Erythroblast (primary cell): ENCODE results near the gene MB21D2.

ENCODE experiments used
- DNase-seq, 2 experiments: peaks; one replicate each; lab custom pipeline; 2025; lab: John Stamatoyannopoulos, UW
- GATA1 ChIP-seq: IDR thresholded peaks from 2 replicates; pipeline ENCODE4 v1.6.1; 2011; ENCODE audit warnings: low read depth, mild to moderate bottlenecking, control low read depth, low read length, moderate library complexity
- POLR2A ChIP-seq: IDR thresholded peaks from 2 replicates; pipeline ENCODE4 v1.6.1; 2011; ENCODE audit warnings: mild to moderate bottlenecking, low read length

MB21D2 gene

DNA sequence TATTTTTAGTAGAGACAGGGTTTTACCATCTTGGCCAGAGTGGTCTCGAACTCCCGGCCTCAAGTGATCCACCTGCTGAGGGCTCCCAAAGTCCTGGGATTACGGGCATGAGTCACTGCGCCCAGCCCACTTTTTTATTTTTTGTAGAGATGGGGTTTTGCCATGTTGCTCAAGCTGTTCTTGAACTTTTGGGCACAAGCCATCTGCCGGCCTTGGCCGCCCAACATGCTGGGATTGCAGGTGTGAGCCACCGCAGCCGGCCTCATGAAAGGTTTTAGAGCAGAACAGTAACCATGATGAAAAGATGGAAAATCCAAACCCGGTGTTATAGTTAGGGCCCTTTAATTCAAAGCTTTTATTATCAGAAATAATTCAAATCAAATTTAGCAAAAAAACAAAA is 15.6 kb upstream of the MB21D2 start:
- TF ChIP-seq GATA1 (no peak), POLR2A (no peak)
- no peak for DNase-seq

DNA sequence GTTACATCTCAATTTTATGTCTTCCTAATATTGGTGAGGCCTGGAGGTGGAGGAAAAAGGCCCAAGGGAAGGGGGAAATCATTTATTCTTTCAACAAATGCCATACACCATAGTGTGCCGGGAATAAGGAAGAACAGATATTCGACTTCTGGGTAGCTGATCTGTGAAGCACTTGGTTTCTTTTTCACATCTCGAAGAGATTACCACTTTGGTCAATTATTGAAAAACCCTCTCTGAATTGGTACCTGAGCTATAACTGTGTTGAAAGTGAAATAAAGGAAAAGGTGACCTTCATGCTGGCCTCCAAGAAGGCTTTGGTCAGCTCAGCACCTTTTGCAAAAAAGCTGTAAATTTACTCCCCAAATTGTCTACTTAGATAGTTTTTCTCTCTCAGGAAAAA is 14.2 kb upstream of the MB21D2 start:
- DNase-seq = no peak
- no peak for TF ChIP-seq GATA1
- no peak for TF ChIP-seq POLR2A

DNA sequence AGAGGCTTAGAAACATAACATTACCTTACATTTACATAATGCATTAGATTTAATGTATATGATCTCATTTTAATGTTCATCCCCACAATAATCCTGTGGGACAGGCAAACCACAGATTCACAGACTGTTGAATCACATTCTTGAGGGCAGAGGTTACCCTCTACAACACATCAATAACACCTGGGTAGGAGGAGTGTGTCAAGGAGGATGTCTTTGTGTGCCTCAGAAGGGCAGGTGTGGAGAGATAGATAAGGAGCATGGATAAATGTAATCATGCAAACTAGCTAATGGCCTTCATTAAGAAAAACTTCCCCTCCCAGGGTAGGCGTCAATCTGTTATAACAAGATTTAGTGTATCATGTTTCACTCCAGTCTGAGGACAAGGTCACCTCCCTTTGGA is 12.9 kb upstream of the MB21D2 start:
- DNase-seq = no peak
- TF ChIP-seq POLR2A (no peak), GATA1 (no peak)

DNA sequence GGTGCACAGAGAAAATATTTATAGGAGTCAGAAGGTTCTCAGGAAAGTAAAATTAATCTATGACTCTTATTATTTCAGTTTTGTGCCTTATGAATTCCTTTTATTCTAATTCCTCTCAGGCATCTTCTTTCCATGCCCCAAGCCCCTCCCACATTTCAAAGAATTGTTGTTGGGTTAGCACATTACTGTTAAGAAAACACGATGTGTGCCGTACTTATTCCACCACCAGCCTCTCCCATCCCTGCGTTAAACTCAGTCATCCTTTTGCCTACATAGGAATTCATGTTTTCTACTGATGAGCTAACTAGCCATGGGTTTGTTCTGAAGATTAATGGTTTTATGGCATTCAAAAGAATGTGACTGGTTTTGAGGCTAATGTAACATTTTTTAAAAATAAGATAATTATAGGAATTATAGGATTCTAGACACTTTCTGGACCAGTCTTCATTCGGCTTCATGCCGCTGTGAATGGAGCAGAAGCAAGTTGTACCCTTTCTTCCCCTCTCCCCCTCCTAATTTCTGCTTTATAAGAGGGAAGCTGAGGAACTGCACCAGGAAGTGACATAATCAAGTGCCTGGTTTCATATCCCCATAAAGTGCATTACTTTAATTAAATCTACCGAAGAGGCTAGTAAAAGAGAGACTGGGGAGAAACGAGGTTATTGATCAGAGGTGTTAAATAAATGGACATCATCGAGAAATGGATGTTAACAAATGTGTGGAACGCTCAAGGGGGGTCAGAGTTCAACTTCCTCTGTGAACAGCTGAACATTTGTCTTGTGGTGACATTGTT is 12.3 kb upstream of the MB21D2 start:
- no peak for DNase-seq

DNA sequence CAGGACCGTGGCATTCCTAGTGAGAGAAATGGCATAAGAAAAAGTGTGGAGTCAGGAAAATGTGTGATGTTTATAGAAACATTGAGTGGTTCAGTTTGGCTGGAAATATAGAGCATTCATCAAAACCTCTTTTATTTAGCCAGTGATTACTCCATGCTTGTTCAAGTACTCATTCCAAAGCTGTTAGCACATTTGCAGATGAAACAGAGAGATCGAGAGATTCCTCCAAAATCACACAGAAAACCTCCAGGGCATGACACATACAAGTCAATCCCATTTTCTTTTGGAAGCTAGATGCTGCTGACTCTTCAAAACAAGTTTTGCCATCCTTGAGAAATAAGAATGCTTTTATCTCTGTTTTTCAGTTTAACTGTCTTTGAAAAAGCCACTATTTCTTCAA is 11.5 kb upstream of the MB21D2 start:
- no peak for TF ChIP-seq POLR2A
- TF ChIP-seq GATA1 = no peak
- DNase-seq = no peak

More for the DNA sequence above, 12.3 kb upstream of the MB21D2 start:
- TF ChIP-seq GATA1 (no peak), POLR2A (no peak)

DNA sequence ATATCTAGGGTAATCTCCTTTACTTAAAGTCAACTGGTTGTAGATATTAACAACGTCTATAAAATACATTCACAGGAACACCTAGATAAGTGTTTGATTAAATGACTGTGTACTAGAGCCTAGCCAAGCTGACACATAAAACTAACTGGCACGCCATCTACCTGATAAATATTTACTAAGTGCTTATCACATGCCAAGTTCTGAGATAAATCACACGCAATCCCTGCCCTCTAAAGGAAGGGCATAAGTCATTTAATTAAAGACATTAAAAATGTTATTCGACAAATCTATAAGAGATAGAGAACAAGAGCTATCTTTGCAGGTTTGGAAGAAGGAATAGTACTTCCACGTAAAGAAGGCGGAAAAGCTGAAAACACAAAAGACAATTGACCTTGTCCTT is 11.1 kb upstream of the MB21D2 start:
- no peak for DNase-seq
- TF ChIP-seq POLR2A (no peak), GATA1 (no peak)

DNA sequence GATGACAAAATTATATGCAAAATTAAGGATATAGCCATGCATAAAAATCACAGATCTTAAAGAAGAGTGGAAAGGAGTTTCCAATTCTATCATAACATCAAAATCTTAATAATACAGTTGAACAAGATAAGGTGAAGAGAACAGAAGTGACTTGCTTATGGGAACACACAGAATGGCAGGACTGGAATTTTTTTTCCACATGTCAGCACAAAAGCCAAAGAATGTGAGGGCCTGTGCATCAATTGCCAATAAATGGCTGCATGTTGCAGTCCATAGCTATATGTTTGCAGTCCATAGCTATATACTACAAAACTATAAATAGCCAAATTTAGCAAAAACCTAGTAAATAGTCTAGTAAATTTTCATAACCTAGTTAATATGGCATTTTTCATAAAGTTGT is 10.4 kb upstream of the MB21D2 start:
- TF ChIP-seq POLR2A = no peak
- TF ChIP-seq GATA1 = no peak
- no peak for DNase-seq

DNA sequence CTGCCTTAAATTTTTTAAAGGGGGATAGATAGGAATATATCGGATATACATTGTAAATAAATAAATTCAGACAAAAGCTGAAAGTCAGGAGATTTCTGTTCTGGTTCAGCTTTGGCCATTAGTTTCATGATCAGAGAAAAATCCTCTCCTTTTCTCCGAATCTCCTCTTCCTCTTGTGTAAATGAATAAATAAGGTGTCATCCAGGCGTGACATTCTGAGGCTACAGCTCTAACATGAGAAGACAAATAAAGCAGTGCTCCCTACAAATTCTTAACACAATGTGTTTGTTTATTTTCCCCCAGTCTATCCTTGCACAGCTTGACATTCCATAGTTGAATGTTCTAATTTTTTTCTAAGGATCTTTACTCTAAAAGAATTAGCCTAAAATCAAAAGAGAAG is 9.4 kb upstream of the MB21D2 start:
- TF ChIP-seq GATA1 = no peak
- TF ChIP-seq POLR2A = no peak

DNA sequence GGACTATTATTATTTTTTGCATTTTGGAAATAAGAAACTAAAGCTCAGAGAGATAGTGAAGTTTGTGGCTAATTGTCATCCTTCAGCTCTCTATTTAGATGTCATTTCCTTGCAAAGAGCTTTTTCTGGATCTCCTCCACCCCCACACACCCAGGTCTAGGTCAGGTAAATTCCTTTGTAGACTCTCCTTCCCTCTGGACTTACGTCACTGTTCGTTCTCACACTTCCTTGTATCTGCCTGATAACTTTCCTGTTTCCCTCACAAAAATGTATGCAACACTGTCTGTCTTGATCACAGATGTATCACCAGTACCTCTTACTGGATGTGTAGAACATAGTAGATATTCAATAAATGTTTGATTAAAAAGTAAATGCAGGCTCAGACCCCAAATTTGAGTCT is 6.1 kb upstream of the MB21D2 start:
- TF ChIP-seq POLR2A (no peak), GATA1 (no peak)
- DNase-seq = no peak

More for the DNA sequence above, 9.4 kb upstream of the MB21D2 start:
- DNase-seq = no peak

DNA sequence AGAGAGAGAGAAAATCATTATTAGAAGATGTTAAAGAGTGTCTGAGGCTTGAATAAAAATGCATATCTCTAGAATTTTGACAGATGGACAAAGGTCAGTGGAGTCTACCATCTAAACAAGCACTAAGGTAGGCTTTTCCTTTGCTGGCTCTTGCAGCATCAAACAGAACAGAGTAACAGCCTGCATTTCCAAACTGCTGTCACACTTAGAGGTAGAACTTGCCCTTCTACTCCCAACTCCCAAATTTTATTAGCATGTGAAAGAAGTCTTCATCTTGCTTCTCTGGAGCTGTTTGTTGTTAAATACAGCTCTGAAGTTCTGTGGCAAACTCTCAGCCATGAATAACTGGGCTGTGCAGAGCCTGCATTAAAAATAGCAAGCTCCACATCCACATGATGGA is 4.1 kb upstream of the MB21D2 start:
- DNase-seq = no peak
- TF ChIP-seq GATA1 (no peak), POLR2A (no peak)

DNA sequence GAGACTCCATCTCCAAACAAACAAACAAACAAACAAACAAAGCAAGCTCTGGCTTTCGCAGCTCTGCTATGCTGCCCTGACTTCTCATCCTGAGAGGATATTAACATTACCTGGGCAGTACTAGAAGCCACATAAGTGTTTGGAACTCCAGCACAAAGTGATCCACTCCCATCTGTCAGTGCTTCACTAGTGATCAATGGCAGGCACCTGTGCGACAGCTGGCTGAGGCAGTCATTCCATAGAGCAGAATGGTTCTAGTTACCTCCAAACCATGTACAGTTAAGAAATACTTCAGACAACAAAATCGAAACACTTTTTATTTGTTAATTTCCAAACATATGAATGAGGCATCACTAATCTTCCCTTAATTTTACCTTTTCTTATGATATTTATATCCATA is 2.8 kb upstream of the MB21D2 start:
- TF ChIP-seq GATA1 (no peak), POLR2A (no peak)
- no peak for DNase-seq

DNA sequence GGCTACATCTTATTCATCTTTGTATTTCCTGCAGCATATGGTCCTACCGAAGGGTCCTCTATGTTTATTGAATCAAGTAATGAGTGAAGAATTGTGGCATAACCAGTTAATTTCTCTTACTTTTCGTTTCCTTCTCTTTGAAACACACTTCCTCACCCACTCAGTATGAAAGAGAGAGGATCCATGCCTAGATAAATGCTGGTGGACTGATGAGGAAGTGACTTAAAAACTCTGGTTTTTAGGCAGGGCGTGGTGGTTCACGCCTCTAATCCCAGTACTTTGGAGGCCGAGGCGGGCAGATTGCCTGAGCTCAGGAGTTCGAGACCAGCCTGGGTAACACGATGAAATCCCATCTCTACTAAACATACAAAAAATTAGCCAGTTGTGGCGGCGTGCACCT is 2.2 kb upstream of the MB21D2 start:
- DNase-seq = no peak
- TF ChIP-seq GATA1 (no peak), POLR2A (no peak)

DNA sequence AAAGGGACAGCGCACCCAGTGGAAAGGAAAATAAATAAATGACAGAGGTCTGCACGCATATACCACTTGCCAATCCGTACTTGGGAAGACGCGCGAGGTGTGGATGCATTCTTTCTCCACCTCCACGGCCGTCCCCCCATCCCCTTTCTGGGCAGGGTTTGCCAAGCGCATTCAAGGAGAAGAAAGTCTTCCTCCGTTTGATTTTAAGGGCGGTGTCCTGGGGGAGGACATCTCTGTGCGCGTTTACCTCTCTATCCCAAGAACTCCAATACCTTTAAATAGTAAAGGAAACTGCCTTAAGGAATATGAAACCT is 576 bp upstream of the MB21D2 start:
- TF ChIP-seq POLR2A (no peak), GATA1 (no peak)
- no peak for DNase-seq

DNA sequence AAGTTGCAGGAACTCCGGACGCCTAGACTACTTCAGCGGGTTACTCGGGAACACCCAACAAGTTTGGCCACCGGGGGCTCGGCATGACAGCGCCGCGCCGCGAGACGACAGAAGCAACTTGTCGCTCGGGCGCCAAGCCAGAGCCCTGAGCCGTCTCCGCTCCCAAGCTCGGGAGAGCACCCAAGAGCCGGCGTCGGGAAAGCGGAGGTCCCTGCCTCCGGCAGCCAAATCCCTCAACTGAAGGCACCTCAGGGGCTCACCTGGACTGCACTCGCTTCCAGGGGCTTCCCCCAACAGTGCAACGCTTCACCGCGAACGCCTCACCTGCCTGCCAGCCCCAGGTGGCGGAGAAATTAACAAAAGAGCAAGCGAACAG is 640 bp downstream of the MB21D2 start:
- TF ChIP-seq GATA1 = no peak
- TF ChIP-seq POLR2A = no peak
- DNase-seq = no peak

DNA sequence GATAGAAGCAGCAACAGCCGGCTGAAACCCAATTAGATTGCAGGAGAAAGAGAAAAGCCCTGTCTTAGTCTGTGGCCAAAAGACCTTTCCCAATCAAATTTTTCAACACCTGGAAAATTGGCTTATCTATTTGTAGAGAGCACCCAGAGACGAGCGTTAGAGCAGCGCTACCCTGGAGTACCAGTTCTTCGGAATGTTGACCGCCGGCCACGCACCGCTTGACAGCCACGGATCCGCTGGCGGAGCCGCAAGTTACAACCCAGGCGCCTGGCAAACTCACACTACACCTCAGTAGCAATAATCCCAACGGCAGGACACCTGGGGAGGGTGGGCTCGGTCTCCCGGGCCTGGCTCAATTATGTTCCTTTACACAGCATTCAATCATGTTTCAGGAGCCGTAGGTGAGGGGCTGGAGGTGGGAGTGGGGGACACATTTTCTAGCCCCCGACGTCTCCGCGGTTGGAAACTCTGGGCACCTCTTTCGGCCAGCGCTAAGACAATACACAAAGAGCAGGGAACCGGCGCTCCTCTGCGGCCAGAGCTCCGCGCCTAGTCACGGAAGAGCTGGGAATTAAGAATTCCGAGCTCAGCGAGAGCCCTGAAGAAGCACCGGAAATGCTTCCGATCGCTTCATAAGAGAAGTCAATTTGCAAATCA is 1.2 kb downstream of the MB21D2 start:
- DNase-seq = no peak
- no peak for TF ChIP-seq POLR2A
- TF ChIP-seq GATA1 = no peak
